Kidney (tissue), 14 donors: Measurements from ENCODE around the gene ECT2. TPM values are rescaled to one million over a fixed set of nuclear protein-coding genes. Genes with fewer than 3 reads are reported as not detected.

ENCODE experiments used
- DNase-seq, 5 donors: peaks; one replicate each; pipeline ENCODE4 v3.0.0-alpha.2; 2013 to 2020
- FAIRE-seq: peaks from 2 replicates; lab custom pipeline; 2012; peaks lifted over from hg19 to GRCh38; lab: Jason Lieb, UNC
- H3K27ac ChIP-seq, 2 donors: one replicate each; pipeline ENCODE4 v1.7.0; 2013; ENCODE audit warnings: low read depth in 2 of 2, low read length in 2 of 2, inconsistent platforms in 1 of 2
- H3K27me3 ChIP-seq: one replicate; pipeline ENCODE4 v1.7.1; 2013; ENCODE audit warnings: low read length, inconsistent platforms; ENCODE audit not compliant: control insufficient read depth, insufficient read depth
- H3K36me3 ChIP-seq, 3 donors: one replicate each; pipeline versions ENCODE4 v1.7.0 to v1.7.1; 2013; ENCODE audit warnings: low read length in 3 of 3, control low read depth in 1 of 3, inconsistent platforms in 1 of 3; ENCODE audit not compliant: insufficient read depth in 3 of 3, control insufficient read depth in 2 of 3
- H3K4me1 ChIP-seq, 3 donors: one replicate each; pipeline versions ENCODE4 v1.7.0 to v1.7.1; 2013; ENCODE audit warnings: low read length in 3 of 3, inconsistent platforms in 1 of 3, low read depth in 1 of 3; ENCODE audit not compliant: control insufficient read depth in 2 of 3, insufficient read depth in 2 of 3
- H3K4me3 ChIP-seq, 3 donors: one replicate each; pipeline versions ENCODE4 v1.7.0 to v1.8.1; 2013; ENCODE audit warnings: low read length in 3 of 3, control low read depth in 1 of 3, inconsistent platforms in 1 of 3
- H3K9ac ChIP-seq, 3 donors: one replicate each; pipeline versions ENCODE4 v1.7.0 to v1.7.1; 2013; ENCODE audit warnings: low read length in 3 of 3, control low read depth in 1 of 3, inconsistent platforms in 1 of 3
- H3K9me3 ChIP-seq, 3 donors: one replicate each; pipeline versions ENCODE4 v1.7.0 to v1.7.1; 2013; ENCODE audit warnings: low read length in 3 of 3, control low read depth in 1 of 3, inconsistent platforms in 1 of 3; ENCODE audit not compliant: control insufficient read depth in 2 of 3, insufficient read depth in 1 of 3
- intact Hi-C: fragments of 100-400 bp; cut with DNase I; formaldehyde crosslinking; loops from one replicate; pipeline ENCODE4 v1.11.1; 2022
- polyA plus RNA-seq: library from polyadenylated mRNA; stranded (reverse); fragments of 350-450 nt; fragmentation: Illumina TruSeq; extraction: RNeasy Lipid Tissue Mini Kit (QIAGEN cat#74804); gene quantifications from one replicate; pipeline ENCODE4 v1.2.3, GENCODE V29; 2014; ENCODE audit warnings: low read depth, low replicate concordance; ENCODE audit not compliant: insufficient read depth
- total RNA-seq: library from RNA; stranded (reverse); fragmentation: NEBNext Ultra II Directional; extraction: Animal tissue kit (Norgen Biotek cat#: 25700); gene quantifications from one replicate; pipeline ENCODE4 v1.2.1, GENCODE V29; 2021
- TF ChIP-seq, protein P1 (sequence below): IDR thresholded peaks from 3 replicates; pipeline ENCODE4 v1.5.1; 2012; ENCODE audit warnings: mild to moderate bottlenecking, moderate library complexity, borderline replicate concordance; ENCODE audit not compliant: insufficient read depth; ENCODE audit errors: extremely low read depth
- donor health status: control.
- donor health status: control.
- donor health status: control.
- donor health status: control.
- donor health status: control.
- donor health status: DM: yes; HTN: yes; CAD: no.
- donor health status: Normal renal cell carcinoma (clear cell type).

The ECT2 gene
- total and polyA plus RNA-seq, 2 donors from 2014 or later = 2.4 to 15.5 TPM

DNA sequence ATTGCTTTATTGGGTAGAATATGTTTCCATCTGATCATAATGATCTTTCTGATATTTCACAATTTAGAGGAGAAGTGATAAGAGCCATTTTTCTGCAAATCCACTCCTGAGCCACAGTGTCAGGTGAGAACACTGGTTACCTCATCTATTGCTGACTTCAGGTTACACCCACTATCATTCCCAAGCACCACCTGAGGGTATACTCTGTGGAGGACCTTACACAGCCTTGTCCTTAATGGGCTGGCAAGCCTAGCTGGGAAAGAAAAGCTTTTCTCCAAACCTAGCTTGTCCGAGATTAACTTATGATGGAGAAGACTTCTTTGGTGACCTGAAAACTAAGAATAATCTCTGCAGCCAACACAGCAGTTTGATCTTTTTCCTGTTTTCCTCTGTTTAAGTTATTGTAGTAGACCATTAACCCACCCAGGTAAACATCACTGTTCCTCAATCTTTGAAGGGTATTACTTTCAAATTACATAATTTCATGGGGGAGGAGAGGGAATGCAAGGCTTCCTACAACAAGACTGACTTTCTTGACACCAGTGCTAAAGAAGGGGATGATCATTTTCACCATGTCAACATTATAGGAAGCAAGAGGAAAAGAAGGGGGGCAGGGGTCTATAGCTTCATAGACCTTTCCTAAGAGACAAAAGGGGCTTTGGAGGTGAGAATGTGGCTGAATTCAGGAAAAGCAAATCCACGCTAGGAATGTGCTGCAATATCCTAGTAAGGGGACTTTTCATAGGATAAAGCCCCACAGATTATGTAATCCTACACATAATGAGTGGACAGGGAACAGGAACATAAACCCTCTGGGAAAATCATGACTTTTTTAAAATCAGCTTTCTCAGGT is 41.4 kb upstream of the ECT2 start:
- H3K4me3 ChIP-seq = peak overlapping the region in 2 of 3 donors; percentile 89 to 98

DNA sequence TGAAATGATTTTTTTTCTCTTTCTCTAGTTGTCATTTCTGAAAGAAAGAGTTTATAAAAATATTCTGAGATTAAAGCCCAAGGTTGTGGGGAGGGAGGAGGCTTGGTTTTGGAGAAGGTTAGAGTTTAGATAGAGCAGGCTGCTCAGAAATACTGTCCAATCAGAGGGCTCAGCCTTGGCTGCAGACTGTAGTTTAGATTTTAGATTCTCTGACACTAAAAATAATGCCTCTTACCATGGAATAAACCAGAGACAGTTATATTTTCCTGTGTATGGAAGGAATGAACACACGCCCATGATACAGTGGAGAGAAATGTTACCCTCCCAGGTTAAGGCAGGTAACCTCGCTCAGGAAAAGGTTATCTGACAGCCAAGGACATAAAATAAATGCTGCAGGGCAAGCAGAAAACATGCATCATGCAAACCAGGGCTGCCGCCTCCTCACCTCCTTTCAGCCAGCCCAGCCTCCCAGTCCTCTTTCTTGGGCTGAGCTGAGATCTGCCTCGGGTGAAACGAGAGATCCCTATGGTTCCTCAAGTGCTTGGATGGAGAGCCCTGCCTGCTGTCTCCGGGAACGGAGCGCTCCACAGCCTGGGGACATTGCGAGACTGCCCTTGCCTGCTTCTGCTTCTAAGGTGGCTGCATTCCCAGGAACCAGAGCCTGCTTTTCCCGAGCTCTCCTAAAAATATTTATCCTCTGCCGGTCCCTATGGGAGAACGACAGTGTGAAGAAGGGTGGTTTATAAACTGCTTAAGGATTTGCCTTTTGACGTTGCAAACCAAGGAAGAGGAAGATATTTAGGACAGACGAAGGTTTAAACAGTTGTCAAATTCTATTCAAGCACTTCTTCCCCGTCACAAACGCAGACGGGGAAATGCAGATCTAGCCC is 40.5 kb upstream of the ECT2 start:
- Histone ChIP-seq H3K36me3 (no peaks in the 10 kb centered on the region), H3K4me3 (peak overlapping the region; percentile 83 to 98 (median 89)), H3K27me3 (no peaks in the 10 kb centered on the region), H3K27ac (peak overlapping the region; percentile 86 to 93), H3K9ac (peak overlapping the region; percentile 79 to 86 (median 85)), H3K9me3 (no peaks in the 10 kb centered on the region), H3K4me1 (peaks cover 0 to 3% (median 0%) of the 10 kb centered on the region in 3 donors)
- intact Hi-C loops = no loop called here
- TF ChIP-seq, protein P1, sequence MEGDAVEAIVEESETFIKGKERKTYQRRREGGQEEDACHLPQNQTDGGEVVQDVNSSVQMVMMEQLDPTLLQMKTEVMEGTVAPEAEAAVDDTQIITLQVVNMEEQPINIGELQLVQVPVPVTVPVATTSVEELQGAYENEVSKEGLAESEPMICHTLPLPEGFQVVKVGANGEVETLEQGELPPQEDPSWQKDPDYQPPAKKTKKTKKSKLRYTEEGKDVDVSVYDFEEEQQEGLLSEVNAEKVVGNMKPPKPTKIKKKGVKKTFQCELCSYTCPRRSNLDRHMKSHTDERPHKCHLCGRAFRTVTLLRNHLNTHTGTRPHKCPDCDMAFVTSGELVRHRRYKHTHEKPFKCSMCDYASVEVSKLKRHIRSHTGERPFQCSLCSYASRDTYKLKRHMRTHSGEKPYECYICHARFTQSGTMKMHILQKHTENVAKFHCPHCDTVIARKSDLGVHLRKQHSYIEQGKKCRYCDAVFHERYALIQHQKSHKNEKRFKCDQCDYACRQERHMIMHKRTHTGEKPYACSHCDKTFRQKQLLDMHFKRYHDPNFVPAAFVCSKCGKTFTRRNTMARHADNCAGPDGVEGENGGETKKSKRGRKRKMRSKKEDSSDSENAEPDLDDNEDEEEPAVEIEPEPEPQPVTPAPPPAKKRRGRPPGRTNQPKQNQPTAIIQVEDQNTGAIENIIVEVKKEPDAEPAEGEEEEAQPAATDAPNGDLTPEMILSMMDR = no peak
- DNase-seq (peak; percentile 38 to 70 (median 56)), FAIRE-seq (no peak)

More for the DNA sequence above, 41.4 kb upstream of the ECT2 start:
- Histone ChIP-seq H3K27me3 (no peaks in the 10 kb centered on the region), H3K4me1 (peaks cover 0 to 3% (median 0%) of the 10 kb centered on the region in 3 donors), H3K27ac (peak overlapping the region in 1 of 2 donors; percentile 86), H3K9ac (peak overlapping the region in 1 of 3 donors; percentile 86), H3K36me3 (no peaks in the 10 kb centered on the region), H3K9me3 (no peaks in the 10 kb centered on the region)
- FAIRE-seq (no peak), DNase-seq (no peak)
- intact Hi-C loops = no loop called here
- TF ChIP-seq, protein P1 = no peak

DNA sequence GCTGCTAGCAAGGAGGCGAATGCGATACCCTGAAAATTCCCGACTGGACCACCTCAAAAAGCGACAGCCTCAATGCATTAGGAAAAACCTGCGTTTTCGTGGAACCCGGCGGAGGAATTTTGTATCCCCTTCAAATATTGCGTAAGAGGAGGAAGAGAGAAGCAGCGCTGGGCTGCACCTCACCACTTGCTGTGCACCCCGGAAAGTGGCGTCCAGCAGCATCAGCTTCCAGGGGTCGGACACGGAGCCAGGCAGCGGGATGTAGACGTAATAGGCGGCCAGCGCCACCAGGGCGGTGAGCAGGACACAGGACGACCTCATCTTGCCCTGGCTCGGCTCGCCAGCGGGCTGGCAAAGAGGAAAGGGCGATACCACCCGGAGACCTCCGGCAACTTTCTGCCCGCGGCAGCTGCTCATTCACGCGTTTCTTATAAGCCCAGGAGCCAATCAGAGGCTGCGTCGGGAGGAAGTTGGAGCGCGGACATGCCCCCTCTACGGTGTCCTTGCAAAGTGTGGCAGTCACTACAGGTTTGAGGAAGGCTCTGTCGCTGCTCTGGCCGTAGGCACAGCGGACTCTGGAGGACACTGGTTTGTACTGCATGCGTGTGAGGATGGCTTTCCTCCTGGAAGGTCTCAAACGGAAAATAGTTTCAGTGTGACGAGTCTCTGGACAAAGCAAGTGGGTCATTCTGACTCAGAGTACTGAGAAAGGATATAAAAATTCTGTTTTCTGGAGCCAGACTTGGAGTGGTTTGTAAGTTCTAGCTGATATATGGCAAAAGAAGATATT is 39.7 kb upstream of the ECT2 start, which contains the start of gene NCEH1:
TSS of gene NCEH1 (minus strand) at position 404 of the 790 bp plus-strand sequence. CDS start at position 321, 83 bp downstream.
- Histone ChIP-seq H3K27ac (peak within 1 kb of the TSS; percentile 86 to 93), H3K27me3 (no peaks in the 10 kb centered on the region), H3K9ac (peak within 1 kb of the TSS; percentile 79 to 86 (median 85)), H3K36me3 (no peaks in the 10 kb centered on the region), H3K4me3 (peak within 1 kb of the TSS; percentile 83 to 98 (median 89)), H3K9me3 (no peaks in the 10 kb centered on the region), H3K4me1 (peaks cover 0 to 3% (median 0%) of the 10 kb centered on the region in 3 donors)
- DNase-seq (peak; percentile 92 to 97 (median 96)), FAIRE-seq (peak; percentile 91)
- TF ChIP-seq, protein P1 = peak; percentile 87
- intact Hi-C loops = no loop called here
